Heart right ventricle (tissue), 16 donors: ENCODE data around the gene LRRC3. TPM values are rescaled to one million over a fixed set of nuclear protein-coding genes. Genes with fewer than 3 reads are reported as not detected.
A peak's percentile ranks its signal among the peaks of the same experiment; 100 is the strongest.

Experiments
- ATAC-seq, 8 donors: fragments of 200-7000 bp; cut with Tn5 transposase; one replicate each; pipeline ENCODE4 v1.9.1; 2020; ENCODE audit warnings: mild to moderate bottlenecking in 8 of 8, moderate library complexity in 8 of 8, moderate number of reproducible peaks in 1 of 8
- DNase-seq, 2 donors: peaks; one replicate each; pipeline ENCODE4 v3.0.0-alpha.2; 2020
- H3K27ac ChIP-seq, 10 donors: fragments of 200-600 bp; sonication (generic) in 2 of 10; one replicate each; pipeline versions ENCODE4 v1.5.0 to v1.8.0; 2020 to 2022; ENCODE audit warnings: mild to moderate bottlenecking in 3 of 10
- H3K27me3 ChIP-seq, 7 donors: fragments of 200-600 bp; one replicate each; pipeline ENCODE4 v1.8.0; 2021 to 2022; ENCODE audit warnings: mild to moderate bottlenecking in 2 of 7
- H3K36me3 ChIP-seq, 9 donors: fragments of 200-600 bp; sonication (generic) in 1 of 9; one replicate each; pipeline versions ENCODE4 v1.5.0 to v1.8.0; 2020 to 2022; ENCODE audit warnings: mild to moderate bottlenecking in 2 of 9
- H3K4me1 ChIP-seq, 9 donors: fragments of 200-600 bp; sonication (generic) in 1 of 9; one replicate each; pipeline versions ENCODE4 v1.5.0 to v1.8.0; 2020 to 2022; ENCODE audit warnings: mild to moderate bottlenecking in 4 of 9
- H3K4me3 ChIP-seq, 10 donors: fragments of 200-600 bp; sonication (generic) in 2 of 10; one replicate each; pipeline versions ENCODE4 v1.5.0 to v1.8.0; 2020 to 2022; ENCODE audit warnings: mild to moderate bottlenecking in 7 of 10, moderate library complexity in 2 of 10
- H3K9me3 ChIP-seq, 11 donors: fragments of 200-600 bp in 10 of 11; sonication (generic) in 2 of 11; one replicate each; pipeline versions ENCODE4 v1.5.0 to v1.8.0; 2013 to 2022; ENCODE audit warnings: mild to moderate bottlenecking in 2 of 11, control low read depth in 1 of 11, moderate library complexity in 1 of 11
- WGBS, 2 donors: extraction: QIAGEN DNeasy Blood & Tissue Kit; methylation state at CpG; one replicate each; pipeline ENCODE4 v1.1.7; 2013; ENCODE audit warnings: inconsistent platforms in 1 of 2; 5-methylcytosine and 5-hydroxymethylcytosine counted together
- intact Hi-C, 10 donors: fragments of 100-400 bp; cut with DNase I; formaldehyde crosslinking; loops; one replicate each; pipeline versions ENCODE4 v1.11.1 to v1.14.2; 2022
- polyA plus RNA-seq, 2 donors: library from polyadenylated mRNA; stranded (reverse); fragments of 200-250 nt; gene quantifications; one replicate each; pipeline ENCODE4 v1.2.3, GENCODE V29; 2013
- total RNA-seq, 10 donors: library from RNA; stranded (reverse); fragmentation: NEBNext Ultra II Directional in 3 of 10; extraction: Animal tissue kit (Norgen Biotek cat#: 25700) in 3 of 10; gene quantifications; one replicate each; pipeline versions ENCODE4 v1.2.1 to v1.2.4, GENCODE V29; 2021 to 2023
- TF ChIP-seq, protein P1 (sequence below), 9 donors: fragments of 200-600 bp; sonication (generic) in 2 of 9; IDR thresholded peaks; one replicate each; pipeline versions ENCODE4 v1.5.0 to v1.8.0; 2021 to 2022; ENCODE audit warnings: antibody characterized with exemption in 9 of 9, mild to moderate bottlenecking in 5 of 9, moderate library complexity in 1 of 9
- donor health status: Arrhythmogenic right ventricular cardiomyopathy.
- donor health status: ischemic (EF 13 %, LVEDD 7.1; RV severe dilation, severe dysfunction).
- donor health status: healthy with polysubstance abuse.
- donor health status: DM: no; HTN: yes; CAD: no.
- donor health status: DM: no; HTN: no; CAD: no.
- donor health status: ischemic (EF 25% LVEDD 6.9; RV normal size, moderate dysfunction).
- donor health status: ischemic (EF 25% LVEDD 5.7; RV mildly dilated, moderate dysfunction).
- donor health status: healthy.
- donor health status: DM: yes; HTN: yes; CAD: no.
- donor health status: Ischemic cardiomyopathy.
- donor health status: ischemic (EF 35%, LVEDD 5.7; RV mildly dilated, moderate dysfunction).
- donor health status: nonischemic (EF 11% LVEDD 7.7; RV severe dilation, severe dysfunction).
- donor health status: DM: yes; HTN: yes; CAD: no.
- donor health status: PGD.
- donor health status: ischemic (EF 29% LVEDD 5.4; RV normal size, mild dysfunction).
- donor health status: nonischemic (EF 23%, LVEDD 6.1; RV moderate dilation, normal function).

The LRRC3 gene
- total and polyA plus RNA-seq, 12 donors, result 1.2 to 3.2 (median 2.0) TPM

DNA sequence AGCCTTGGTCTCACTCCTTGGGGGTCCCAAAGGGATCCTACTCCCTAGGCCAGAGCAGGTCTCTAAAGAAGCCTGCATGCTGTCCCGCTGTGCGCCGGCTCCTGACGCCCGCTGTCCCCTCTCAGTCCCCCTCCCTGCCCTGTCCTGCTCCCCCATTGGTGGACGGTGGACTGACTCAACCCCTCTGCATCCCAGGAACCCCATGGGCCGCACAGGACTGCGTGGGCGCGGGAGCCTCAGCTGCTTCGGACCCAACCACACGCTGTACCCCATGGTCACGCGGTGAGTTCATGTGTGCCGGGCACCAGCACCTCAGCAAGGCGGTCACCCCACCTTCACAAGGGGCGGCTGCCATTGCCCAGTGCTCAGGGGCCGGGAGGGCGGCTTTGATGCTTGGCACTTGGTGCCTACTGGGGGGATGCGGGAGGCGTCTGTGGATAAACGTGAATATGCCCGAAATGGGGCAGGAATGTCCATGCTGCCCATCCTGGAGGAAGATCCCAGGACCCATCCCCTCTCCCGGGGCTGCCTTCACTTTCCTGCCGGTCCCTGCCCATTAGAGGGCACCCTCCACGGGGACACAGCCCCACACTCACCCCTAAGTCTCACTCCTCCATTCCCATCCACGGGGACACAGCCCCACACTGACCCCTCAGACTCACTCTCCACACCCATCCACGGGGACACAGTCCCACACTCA, 20.2 kb upstream of the LRRC3 start:
- peaks cover 0 to 20% (median 6%) of the 10 kb centered on the region in 9 donors for H3K4me1 ChIP-seq
- 88 to 89% methylated on average over 28 of the region's 28 CpGs for whole genome bisulfite sequencing, 2 donors
- H3K27ac ChIP-seq, result no peak overlapping the region
- no peak overlapping the region for H3K4me3 ChIP-seq
- intact Hi-C loops, result loop anchor here in 1 of 10 donors (10.0 kb wide), 1 partner anchor 60 kb away; no protein-coding TSS in a partner anchor
- TF ChIP-seq, protein P1, sequence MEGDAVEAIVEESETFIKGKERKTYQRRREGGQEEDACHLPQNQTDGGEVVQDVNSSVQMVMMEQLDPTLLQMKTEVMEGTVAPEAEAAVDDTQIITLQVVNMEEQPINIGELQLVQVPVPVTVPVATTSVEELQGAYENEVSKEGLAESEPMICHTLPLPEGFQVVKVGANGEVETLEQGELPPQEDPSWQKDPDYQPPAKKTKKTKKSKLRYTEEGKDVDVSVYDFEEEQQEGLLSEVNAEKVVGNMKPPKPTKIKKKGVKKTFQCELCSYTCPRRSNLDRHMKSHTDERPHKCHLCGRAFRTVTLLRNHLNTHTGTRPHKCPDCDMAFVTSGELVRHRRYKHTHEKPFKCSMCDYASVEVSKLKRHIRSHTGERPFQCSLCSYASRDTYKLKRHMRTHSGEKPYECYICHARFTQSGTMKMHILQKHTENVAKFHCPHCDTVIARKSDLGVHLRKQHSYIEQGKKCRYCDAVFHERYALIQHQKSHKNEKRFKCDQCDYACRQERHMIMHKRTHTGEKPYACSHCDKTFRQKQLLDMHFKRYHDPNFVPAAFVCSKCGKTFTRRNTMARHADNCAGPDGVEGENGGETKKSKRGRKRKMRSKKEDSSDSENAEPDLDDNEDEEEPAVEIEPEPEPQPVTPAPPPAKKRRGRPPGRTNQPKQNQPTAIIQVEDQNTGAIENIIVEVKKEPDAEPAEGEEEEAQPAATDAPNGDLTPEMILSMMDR (IDR thresholded peaks at IDR 0.05), result no peak
- H3K36me3 ChIP-seq, result peaks cover 0 to 47% (median 0%) of the 10 kb centered on the region in 9 donors
- peaks cover 0 to 12% (median under 1%) of the 10 kb centered on the region in 11 donors for H3K9me3 ChIP-seq
- no peak for ATAC-seq
- peaks cover 0 to 3% (median 0%) of the 10 kb centered on the region in 7 donors for H3K27me3 ChIP-seq
- DNase-seq, result no peak

DNA sequence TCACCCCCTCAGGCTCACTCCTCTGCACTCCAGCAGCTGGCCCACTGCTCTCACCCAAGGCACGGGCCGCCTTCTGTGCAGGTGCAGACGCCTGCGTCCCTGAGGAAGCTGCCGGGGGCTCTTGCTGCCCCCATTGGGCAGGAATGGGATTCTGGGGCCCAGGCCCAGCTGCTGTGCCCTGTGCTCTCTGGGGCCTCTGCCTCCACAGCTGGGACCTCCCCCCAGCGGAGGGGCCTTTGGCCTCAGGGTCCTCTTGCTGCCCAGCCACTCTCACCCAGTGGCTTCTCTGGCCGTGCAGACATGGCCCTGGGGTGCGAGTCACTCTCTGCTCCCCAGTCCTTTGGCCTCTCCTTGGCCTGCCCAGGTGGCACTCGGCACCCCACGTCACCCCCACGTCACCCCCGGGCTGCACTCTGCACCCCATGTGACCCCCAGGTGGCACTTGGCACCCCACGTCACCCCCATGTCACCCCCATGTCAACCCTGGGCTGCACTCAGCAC, 19.1 kb upstream of the LRRC3 start:
- intact Hi-C loops, result loop anchor here in 1 of 10 donors (10.0 kb wide), 1 partner anchor 59 kb away; no protein-coding TSS in a partner anchor

DNA sequence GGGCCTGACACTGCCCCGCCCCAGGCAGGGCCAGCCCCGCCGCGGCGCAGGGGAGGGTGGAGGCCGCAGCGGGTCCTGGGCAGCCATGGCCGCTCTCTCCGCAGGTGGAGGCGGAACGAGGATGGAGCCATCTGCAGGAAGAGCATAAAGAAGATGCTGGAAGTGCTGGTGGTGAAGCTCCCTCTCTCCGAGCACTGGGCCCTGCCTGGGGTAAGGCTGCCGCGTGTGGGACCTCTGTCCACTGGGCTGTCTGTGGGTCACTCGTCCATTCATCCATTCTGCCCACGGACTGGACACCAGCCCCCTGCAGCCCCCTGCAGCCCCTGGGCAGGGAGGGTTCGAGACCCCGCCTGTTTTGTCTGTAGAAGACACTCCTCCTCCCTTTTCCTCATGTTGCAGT, 18.4 kb upstream of the LRRC3 start:
- ATAC-seq, result no peak
- WGBS, 2 donors, result 80 to 88% methylated on average over 18 of the region's 18 CpGs
- Histone ChIP-seq H3K4me3 (no peak overlapping the region), H3K27me3 (peaks cover 0 to 5% (median 0%) of the 10 kb centered on the region in 7 donors), H3K36me3 (peaks cover 0 to 62% (median 0%) of the 10 kb centered on the region in 9 donors), H3K27ac (no peak overlapping the region), H3K9me3 (no peaks in the 10 kb centered on the region), H3K4me1 (peaks cover 0 to 20% (median 6%) of the 10 kb centered on the region in 9 donors)
- intact Hi-C loops, result loop anchor here in 1 of 10 donors (10.0 kb wide), 1 partner anchor 58 kb away; no protein-coding TSS in a partner anchor
- TF ChIP-seq, protein P1 (IDR thresholded peaks at IDR 0.05), result no peak
- peak in 1 of 2 donors; percentile 4 for DNase-seq

More for the DNA sequence above, 19.1 kb upstream of the LRRC3 start:
- 90 to 94% methylated on average over 13 of the region's 13 CpGs for whole genome bisulfite sequencing, 2 donors
- H3K9me3 ChIP-seq, result peaks cover 0 to 4% (median 0%) of the 10 kb centered on the region in 11 donors
- TF ChIP-seq, protein P1 (IDR thresholded peaks at IDR 0.05), result no peak
- H3K4me1 ChIP-seq, result peaks cover 0 to 20% (median 6%) of the 10 kb centered on the region in 9 donors
- ATAC-seq (no peak), DNase-seq (peak in 1 of 2 donors; percentile 5)
- no peak overlapping the region for H3K4me3 ChIP-seq
- peaks cover 0 to 3% (median 0%) of the 10 kb centered on the region in 7 donors for H3K27me3 ChIP-seq
- no peak overlapping the region for H3K27ac ChIP-seq
- H3K36me3 ChIP-seq, result peaks cover 0 to 58% (median 0%) of the 10 kb centered on the region in 9 donors

DNA sequence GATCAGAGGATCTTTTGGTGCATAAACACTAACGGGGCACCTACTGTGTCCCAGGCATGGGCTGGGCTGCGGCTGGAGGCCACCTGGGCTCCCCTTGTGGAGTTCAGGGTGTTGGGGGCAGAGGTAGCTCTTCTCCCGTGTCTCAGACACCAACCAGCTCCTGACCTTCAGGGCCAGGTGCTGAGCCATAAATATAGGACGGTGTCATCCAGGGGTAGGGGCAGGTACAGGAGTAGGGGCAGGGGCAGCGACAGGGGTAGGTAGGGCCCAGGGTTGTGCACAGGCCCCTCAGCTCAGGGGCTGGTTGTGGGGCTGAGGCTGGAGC, 18.0 kb upstream of the LRRC3 start:
- H3K4me3 ChIP-seq, result no peak overlapping the region
- ATAC-seq, result no peak
- intact Hi-C loops, result loop anchor here in 1 of 10 donors (10.0 kb wide), 1 partner anchor 57 kb away; no protein-coding TSS in a partner anchor
- peaks cover 0 to 66% (median 0%) of the 10 kb centered on the region in 9 donors for H3K36me3 ChIP-seq
- WGBS, 2 donors, result 83 to 86% methylated on average over 5 of the region's 5 CpGs
- H3K27ac ChIP-seq, result peak overlapping the region in 6 of 10 donors; percentile 62 to 93 (median 80)
- TF ChIP-seq, protein P1 (IDR thresholded peaks at IDR 0.05), result no peak
- H3K9me3 ChIP-seq, result no peaks in the 10 kb centered on the region
- H3K27me3 ChIP-seq, result peaks cover 0 to 7% (median 0%) of the 10 kb centered on the region in 7 donors
- DNase-seq, result peak in 1 of 2 donors; percentile 3
- H3K4me1 ChIP-seq, result peaks cover 0 to 20% (median 6%) of the 10 kb centered on the region in 9 donors
